HepG2 (cell line): Measurements from ENCODE around the gene DOCK11. TPM values are rescaled to one million over a fixed set of nuclear protein-coding genes. Genes with fewer than 3 reads are reported as not detected.

Experiments used
- ATF7-NPFF ChIP-seq: sonication (generic); formaldehyde crosslinking; IDR thresholded peaks from 2 replicates; pipeline ENCODE4 v1.8.1; 2023; ENCODE audit warnings: mild to moderate bottlenecking, low read depth, missing genetic modification reagents, moderate library complexity
- DNMT1 ChIP-seq: sonication (generic); formaldehyde crosslinking; IDR thresholded peaks from 2 replicates; pipeline ENCODE4 v1.5.1; 2020; ENCODE audit warnings: mild to moderate bottlenecking, missing genetic modification reagents
- GABPB1 ChIP-seq: IDR thresholded peaks from 2 replicates; pipeline ENCODE4 v1.6.1; 2016; ENCODE audit warnings: mild to moderate bottlenecking, missing genetic modification reagents, moderate library complexity, missing compliant biosample characterization
- KDM2A ChIP-seq: sonication (generic); formaldehyde crosslinking; IDR thresholded peaks from 2 replicates; pipeline ENCODE4 v1.4.0; 2020; ENCODE audit warnings: low read depth, missing genetic modification reagents, borderline replicate concordance
- MYC ChIP-seq: sonication (generic); formaldehyde crosslinking; IDR thresholded peaks from 2 replicates; pipeline ENCODE4 v1.9.0; 2021; ENCODE audit warnings: missing genetic modification reagents, borderline replicate concordance
- PATZ1 ChIP-seq: sonication (generic); formaldehyde crosslinking; IDR thresholded peaks from 2 replicates; pipeline ENCODE4 v1.4.0; 2020; ENCODE audit warnings: missing genetic modification reagents
- PHF8 ChIP-seq: sonication (generic); formaldehyde crosslinking; IDR thresholded peaks from 2 replicates; pipeline ENCODE4 v1.5.0; 2020; ENCODE audit warnings: missing genetic modification reagents
- PITX1 ChIP-seq: sonication (generic); formaldehyde crosslinking; IDR thresholded peaks from 2 replicates; pipeline ENCODE4 v1.5.1; 2020; ENCODE audit warnings: mild to moderate bottlenecking, missing genetic modification reagents
- PTBP1 ChIP-seq: fragments of 200-400 bp; formaldehyde crosslinking; IDR thresholded peaks from 2 replicates; pipeline ENCODE4 v1.6.1; 2018; ENCODE audit warnings: low read length, low read depth; ENCODE audit not compliant: poor library complexity, severe bottlenecking
- SALL1 ChIP-seq: sonication (generic); formaldehyde crosslinking; IDR thresholded peaks from 2 replicates; pipeline ENCODE4 v1.8.0; 2022; ENCODE audit warnings: mild to moderate bottlenecking, missing genetic modification reagents
- SETDB1 ChIP-seq: sonication (generic); formaldehyde crosslinking; IDR thresholded peaks from 2 replicates; pipeline ENCODE4 v1.5.1; 2020; ENCODE audit warnings: missing genetic modification reagents, mild to moderate bottlenecking, borderline replicate concordance
- THAP8 ChIP-seq: sonication (generic); formaldehyde crosslinking; IDR thresholded peaks from 2 replicates; pipeline ENCODE4 v1.5.1; 2020; ENCODE audit warnings: missing genetic modification reagents, mild to moderate bottlenecking, borderline replicate concordance
- TOPORS ChIP-seq: sonication (generic); formaldehyde crosslinking; IDR thresholded peaks from 2 replicates; pipeline ENCODE4 v1.8.0; 2023; ENCODE audit warnings: mild to moderate bottlenecking, missing genetic modification reagents
- ZNF557 ChIP-seq: sonication (generic); formaldehyde crosslinking; IDR thresholded peaks from 2 replicates; pipeline ENCODE4 v1.4.0; 2020; ENCODE audit warnings: missing genetic modification reagents
- ZNF562 ChIP-seq: sonication (generic); formaldehyde crosslinking; IDR thresholded peaks from 2 replicates; pipeline ENCODE4 v1.8.0; 2022; ENCODE audit warnings: missing genetic modification reagents, borderline replicate concordance
- ZNF607 ChIP-seq: sonication (generic); formaldehyde crosslinking; IDR thresholded peaks from 2 replicates; pipeline ENCODE4 v1.5.1; 2020; ENCODE audit warnings: missing genetic modification reagents, mild to moderate bottlenecking, borderline replicate concordance
- ZNF747 ChIP-seq: sonication (generic); formaldehyde crosslinking; IDR thresholded peaks from 2 replicates; pipeline ENCODE4 v1.8.1; 2023; ENCODE audit warnings: missing genetic modification reagents, mild to moderate bottlenecking, borderline replicate concordance
- polyA plus RNA-seq, 8 experiments: library from polyadenylated mRNA; depleted of rRNA in 3 of 8; stranded (reverse) in 7 of 8; unstranded in 1 of 8; fragments of >200 nt; fragmentation: Illumina TruSeq in 4 of 8; extraction: Trizol in 4 of 8; gene quantifications; 2 replicates each; pipeline versions ENCODE4 v1.2.1 to v1.2.3, GENCODE V29; 2011 to 2016; ENCODE audit warnings: low read depth in 4 of 8, missing spikeins in 1 of 8, mixed read lengths in 1 of 8; ENCODE audit not compliant: insufficient read depth in 1 of 8
- total RNA-seq, 5 experiments: library from RNA; depleted of rRNA; stranded (reverse); fragments of >200 nt; fragmentation: Illumina TruSeq; extraction: Trizol; gene quantifications; 2 replicates each; pipeline ENCODE4 v1.2.3, GENCODE V29; 2016; ENCODE audit warnings: low read depth in 1 of 5
- TF ChIP-seq, protein P1 (sequence below): sonication (generic); formaldehyde crosslinking; IDR thresholded peaks from 2 replicates; pipeline ENCODE4 v1.5.1; 2020; ENCODE audit warnings: mild to moderate bottlenecking, missing genetic modification reagents, moderate library complexity
- TF ChIP-seq, protein P2 (sequence below): sonication (generic); formaldehyde crosslinking; IDR thresholded peaks from 2 replicates; pipeline ENCODE4 v1.4.0; 2020; ENCODE audit warnings: mild to moderate bottlenecking, missing genetic modification reagents

DOCK11 gene
- total and polyA plus RNA-seq, 2 of the 13 experiments (the other 11 are each of a cell fraction or from before 2014, with no cell fraction given) = 0.02 to 0.12 TPM

DNA sequence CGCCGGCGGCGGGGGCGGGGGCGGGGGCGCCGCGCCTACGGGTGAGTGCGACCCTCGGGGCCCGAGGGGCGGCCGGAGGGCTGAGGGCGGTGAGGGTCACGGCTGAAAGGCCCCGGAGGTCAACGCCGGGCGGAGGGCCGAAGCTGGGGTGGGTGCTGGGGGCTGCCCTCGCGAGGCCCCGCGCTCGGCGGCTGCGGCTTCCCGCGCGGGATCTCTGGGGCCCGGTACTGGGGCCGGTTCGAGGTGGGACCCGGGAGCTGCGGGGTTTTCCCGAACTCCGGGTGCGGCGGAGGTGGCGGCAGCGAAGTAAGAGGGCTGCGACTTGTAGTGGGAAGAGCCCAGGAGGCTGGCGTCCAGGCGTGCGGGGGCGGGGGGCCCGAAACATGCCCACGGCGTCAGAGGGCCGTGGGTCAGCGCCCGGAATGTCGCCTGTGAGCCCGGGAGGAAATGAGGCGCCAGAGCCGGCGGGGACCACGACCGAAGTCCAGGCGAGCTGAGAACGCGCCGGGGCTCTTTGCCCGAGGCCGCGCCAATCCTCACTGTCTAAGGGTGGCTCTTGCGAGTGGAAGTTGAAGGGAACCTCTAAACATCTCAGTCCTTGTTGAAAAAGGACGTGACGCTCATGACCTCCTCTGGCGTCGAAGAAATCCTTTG is 232.2 kb downstream of the DOCK11 start (continued):
- TF ChIP-seq, protein P1, sequence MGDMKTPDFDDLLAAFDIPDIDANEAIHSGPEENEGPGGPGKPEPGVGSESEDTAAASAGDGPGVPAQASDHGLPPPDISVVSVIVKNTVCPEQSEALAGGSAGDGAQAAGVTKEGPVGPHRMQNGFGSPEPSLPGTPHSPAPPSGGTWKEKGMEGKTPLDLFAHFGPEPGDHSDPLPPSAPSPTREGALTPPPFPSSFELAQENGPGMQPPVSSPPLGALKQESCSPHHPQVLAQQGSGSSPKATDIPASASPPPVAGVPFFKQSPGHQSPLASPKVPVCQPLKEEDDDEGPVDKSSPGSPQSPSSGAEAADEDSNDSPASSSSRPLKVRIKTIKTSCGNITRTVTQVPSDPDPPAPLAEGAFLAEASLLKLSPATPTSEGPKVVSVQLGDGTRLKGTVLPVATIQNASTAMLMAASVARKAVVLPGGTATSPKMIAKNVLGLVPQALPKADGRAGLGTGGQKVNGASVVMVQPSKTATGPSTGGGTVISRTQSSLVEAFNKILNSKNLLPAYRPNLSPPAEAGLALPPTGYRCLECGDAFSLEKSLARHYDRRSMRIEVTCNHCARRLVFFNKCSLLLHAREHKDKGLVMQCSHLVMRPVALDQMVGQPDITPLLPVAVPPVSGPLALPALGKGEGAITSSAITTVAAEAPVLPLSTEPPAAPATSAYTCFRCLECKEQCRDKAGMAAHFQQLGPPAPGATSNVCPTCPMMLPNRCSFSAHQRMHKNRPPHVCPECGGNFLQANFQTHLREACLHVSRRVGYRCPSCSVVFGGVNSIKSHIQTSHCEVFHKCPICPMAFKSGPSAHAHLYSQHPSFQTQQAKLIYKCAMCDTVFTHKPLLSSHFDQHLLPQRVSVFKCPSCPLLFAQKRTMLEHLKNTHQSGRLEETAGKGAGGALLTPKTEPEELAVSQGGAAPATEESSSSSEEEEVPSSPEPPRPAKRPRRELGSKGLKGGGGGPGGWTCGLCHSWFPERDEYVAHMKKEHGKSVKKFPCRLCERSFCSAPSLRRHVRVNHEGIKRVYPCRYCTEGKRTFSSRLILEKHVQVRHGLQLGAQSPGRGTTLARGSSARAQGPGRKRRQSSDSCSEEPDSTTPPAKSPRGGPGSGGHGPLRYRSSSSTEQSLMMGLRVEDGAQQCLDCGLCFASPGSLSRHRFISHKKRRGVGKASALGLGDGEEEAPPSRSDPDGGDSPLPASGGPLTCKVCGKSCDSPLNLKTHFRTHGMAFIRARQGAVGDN (CRISPR knock-in tag) = peak; percentile 2; the same call in 1 of the 2 replicates
- TF ChIP-seq, protein P2, sequence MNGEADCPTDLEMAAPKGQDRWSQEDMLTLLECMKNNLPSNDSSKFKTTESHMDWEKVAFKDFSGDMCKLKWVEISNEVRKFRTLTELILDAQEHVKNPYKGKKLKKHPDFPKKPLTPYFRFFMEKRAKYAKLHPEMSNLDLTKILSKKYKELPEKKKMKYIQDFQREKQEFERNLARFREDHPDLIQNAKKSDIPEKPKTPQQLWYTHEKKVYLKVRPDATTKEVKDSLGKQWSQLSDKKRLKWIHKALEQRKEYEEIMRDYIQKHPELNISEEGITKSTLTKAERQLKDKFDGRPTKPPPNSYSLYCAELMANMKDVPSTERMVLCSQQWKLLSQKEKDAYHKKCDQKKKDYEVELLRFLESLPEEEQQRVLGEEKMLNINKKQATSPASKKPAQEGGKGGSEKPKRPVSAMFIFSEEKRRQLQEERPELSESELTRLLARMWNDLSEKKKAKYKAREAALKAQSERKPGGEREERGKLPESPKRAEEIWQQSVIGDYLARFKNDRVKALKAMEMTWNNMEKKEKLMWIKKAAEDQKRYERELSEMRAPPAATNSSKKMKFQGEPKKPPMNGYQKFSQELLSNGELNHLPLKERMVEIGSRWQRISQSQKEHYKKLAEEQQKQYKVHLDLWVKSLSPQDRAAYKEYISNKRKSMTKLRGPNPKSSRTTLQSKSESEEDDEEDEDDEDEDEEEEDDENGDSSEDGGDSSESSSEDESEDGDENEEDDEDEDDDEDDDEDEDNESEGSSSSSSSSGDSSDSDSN (CRISPR knock-in tag) = peak; percentile 59
- TF ChIP-seq GABPB1 (CRISPR knock-in tag) = peak; percentile 30; the same call in 1 of the 2 replicates
- TF ChIP-seq PHF8 (CRISPR knock-in tag) = 0 out of 2 replicates have a peak, but pooled peaks have one; percentile 7
- no peak for TF ChIP-seq ZNF607 (CRISPR knock-in tag)
- TF ChIP-seq ZNF562 = no peak
- no peak for TF ChIP-seq THAP8
- TF ChIP-seq PITX1 (CRISPR knock-in tag) = no peak
- 0 out of 2 replicates have a peak, but pooled peaks have one; percentile 18 for TF ChIP-seq PATZ1 (CRISPR knock-in tag)
- TF ChIP-seq ZNF557 (CRISPR knock-in tag) = no peak
- no peak for TF ChIP-seq MYC (CRISPR knock-in tag)
- TF ChIP-seq KDM2A (CRISPR knock-in tag) = 0 out of 2 replicates have a peak, but pooled peaks have one; percentile 18
- no peak for TF ChIP-seq PTBP1
- TF ChIP-seq DNMT1 = no peak
- no peak for TF ChIP-seq ZNF747 (CRISPR knock-in tag)
- peak; percentile 44 for TF ChIP-seq SALL1 (CRISPR knock-in tag)
- TF ChIP-seq SETDB1 (CRISPR knock-in tag) = no peak
- peak; percentile 13; the same call in 1 of the 2 replicates for TF ChIP-seq ATF7-NPFF (CRISPR knock-in tag)
- no peak for TF ChIP-seq TOPORS (CRISPR knock-in tag)
